Ectodermal cell (in vitro differentiated cells): ENCODE results near the gene PRMT1.

Experiments
- H3K27ac ChIP-seq: 2 replicates; pipeline ENCODE4 v1.7.0; 2013; ENCODE audit warnings: mild to moderate bottlenecking, low read depth, low read length; ENCODE audit not compliant: insufficient read depth, poor library complexity, severe bottlenecking
- H3K27me3 ChIP-seq: 2 replicates; pipeline ENCODE4 v1.7.0; 2013; ENCODE audit warnings: mild to moderate bottlenecking, low read length; ENCODE audit not compliant: insufficient read depth, control insufficient read depth, poor library complexity, severe bottlenecking
- H3K36me3 ChIP-seq: one replicate; pipeline ENCODE4 v1.7.0; 2013; ENCODE audit warnings: low read length; ENCODE audit not compliant: control insufficient read depth, insufficient read depth
- H3K4me1 ChIP-seq: one replicate; pipeline ENCODE4 v1.7.0; 2013; ENCODE audit warnings: low read length; ENCODE audit not compliant: control insufficient read depth, insufficient read depth
- H3K4me3 ChIP-seq: 2 replicates; pipeline ENCODE4 v1.7.0; 2013; ENCODE audit warnings: low read depth, low read length, control low read depth; ENCODE audit not compliant: insufficient read depth
- H3K9me3 ChIP-seq: 2 replicates; pipeline ENCODE4 v1.7.0; 2013; ENCODE audit warnings: mild to moderate bottlenecking, low read length, moderate library complexity; ENCODE audit not compliant: control insufficient read depth
- WGBS, 2 experiments: methylation state at CpG; one replicate each; pipeline ENCODE4 v1.1.7; 2013; ENCODE audit warnings: missing lambda C conversion rate in 2 of 2; 5-methylcytosine and 5-hydroxymethylcytosine counted together

The PRMT1 gene

GRCh38 chr19:49660338-49660961 is 16.6 kb upstream of the PRMT1 start:
- 96 to 97% methylated on average over 15 of the region's 15 CpGs for WGBS, 2 experiments
- Histone ChIP-seq H3K9me3 (no peaks in the 10 kb centered on the region), H3K4me3 (no peak overlapping the region), H3K27me3 (no peaks in the 10 kb centered on the region), H3K36me3 (peaks cover 42% of the 10 kb centered on the region), H3K4me1 (no peaks in the 10 kb centered on the region), H3K27ac (no peak overlapping the region)

GRCh38 chr19:49662011-49662410 is 15.1 kb upstream of the PRMT1 start:
- Histone ChIP-seq H3K4me1 (peaks cover 6% of the 10 kb centered on the region), H3K27ac (no peak overlapping the region), H3K4me3 (no peak overlapping the region), H3K36me3 (peaks cover 37% of the 10 kb centered on the region), H3K27me3 (no peaks in the 10 kb centered on the region), H3K9me3 (no peaks in the 10 kb centered on the region)
- 96% methylated on average over 16 of the region's 16 CpGs for WGBS, 2 experiments

- 94 to 95% methylated on average over 12 of the region's 12 CpGs for WGBS, 2 experiments
- peaks cover 33% of the 10 kb centered on the region for H3K36me3 ChIP-seq
Observed at GRCh38 chr19:49663224-49663623, 13.8 kb upstream of the PRMT1 start.

GRCh38 chr19:49664171-49665035 is 12.7 kb upstream of the PRMT1 start:
- H3K4me1 ChIP-seq: peaks cover 6% of the 10 kb centered on the region
- H3K27ac ChIP-seq: peak overlapping the region; percentile 47
- H3K9me3 ChIP-seq: no peaks in the 10 kb centered on the region
- peak overlapping the region; percentile 86 for H3K4me3 ChIP-seq
- WGBS, 2 experiments: 1% methylated on average over 53 of the region's 53 CpGs
- peaks cover 28% of the 10 kb centered on the region for H3K36me3 ChIP-seq
- no peaks in the 10 kb centered on the region for H3K27me3 ChIP-seq

More at GRCh38 chr19:49663224-49663623, 13.8 kb upstream of the PRMT1 start:
- H3K9me3 ChIP-seq: no peaks in the 10 kb centered on the region
- peaks cover 6% of the 10 kb centered on the region for H3K4me1 ChIP-seq
- H3K4me3 ChIP-seq: no peak overlapping the region
- H3K27ac ChIP-seq: no peak overlapping the region
- H3K27me3 ChIP-seq: no peaks in the 10 kb centered on the region

GRCh38 chr19:49665036-49665350 is 12.1 kb upstream of the PRMT1 start:
- Histone ChIP-seq H3K27me3 (no peaks in the 10 kb centered on the region), H3K4me3 (peak overlapping the region; percentile 86), H3K4me1 (peaks cover 6% of the 10 kb centered on the region), H3K27ac (peak overlapping the region; percentile 47), H3K36me3 (peaks cover 22% of the 10 kb centered on the region), H3K9me3 (no peaks in the 10 kb centered on the region)
- WGBS, 2 experiments: 0% methylated on average over 7 of the region's 7 CpGs

- Histone ChIP-seq H3K9me3 (no peaks in the 10 kb centered on the region), H3K36me3 (peaks cover 21% of the 10 kb centered on the region), H3K27ac (peak within 1 kb of the TSS; percentile 75), H3K27me3 (no peaks in the 10 kb centered on the region), H3K4me3 (peak within 1 kb of the TSS; percentile 86), H3K4me1 (peaks cover 6% of the 10 kb centered on the region)
- WGBS, 2 experiments: 0 to 1% methylated on average over 50 of the region's 50 CpGs
Observed at GRCh38 chr19:49665351-49666119, 11.5 kb upstream of the PRMT1 start, which contains the start of the genes BCL2L12 and IRF3. TSS of gene BCL2L12 (plus strand) at chr19:49665933. CDS start at chr19:49666693, 760 bp downstream. TSS of gene IRF3 (minus strand) at chr19:49665857. CDS start at chr19:49664838, 1,019 bp downstream.

- H3K27me3 ChIP-seq: no peaks in the 10 kb centered on the region
- peaks cover 20% of the 10 kb centered on the region for H3K36me3 ChIP-seq
- H3K4me3 ChIP-seq: peak overlapping the region; percentile 86
- 0 to 2% methylated on average over 9 of the region's 9 CpGs for WGBS, 2 experiments
- H3K4me1 ChIP-seq: peaks cover 6% of the 10 kb centered on the region
- H3K9me3 ChIP-seq: no peaks in the 10 kb centered on the region
- H3K27ac ChIP-seq: no peak overlapping the region
Observed at GRCh38 chr19:49666120-49666444, 11.0 kb upstream of the PRMT1 start.

GRCh38 chr19:49667473-49667872 is 9.6 kb upstream of the PRMT1 start:
- Histone ChIP-seq H3K9me3 (no peaks in the 10 kb centered on the region), H3K36me3 (peaks cover 17% of the 10 kb centered on the region), H3K4me1 (peaks cover 13% of the 10 kb centered on the region), H3K27me3 (no peaks in the 10 kb centered on the region), H3K4me3 (no peak overlapping the region), H3K27ac (no peak overlapping the region)
- 89 to 94% methylated on average over 2 of the region's 2 CpGs for WGBS, 2 experiments

GRCh38 chr19:49669516-49669915 is 7.6 kb upstream of the PRMT1 start:
- Histone ChIP-seq H3K4me1 (peaks cover 13% of the 10 kb centered on the region), H3K36me3 (peaks cover 17% of the 10 kb centered on the region), H3K27ac (no peak overlapping the region), H3K4me3 (no peak overlapping the region), H3K9me3 (no peaks in the 10 kb centered on the region), H3K27me3 (no peaks in the 10 kb centered on the region)
- WGBS, 2 experiments: 95 to 98% methylated on average over 3 of the region's 3 CpGs
